ENCODE measurements around the gene PDE8A.

The PDE8A gene, protein sequence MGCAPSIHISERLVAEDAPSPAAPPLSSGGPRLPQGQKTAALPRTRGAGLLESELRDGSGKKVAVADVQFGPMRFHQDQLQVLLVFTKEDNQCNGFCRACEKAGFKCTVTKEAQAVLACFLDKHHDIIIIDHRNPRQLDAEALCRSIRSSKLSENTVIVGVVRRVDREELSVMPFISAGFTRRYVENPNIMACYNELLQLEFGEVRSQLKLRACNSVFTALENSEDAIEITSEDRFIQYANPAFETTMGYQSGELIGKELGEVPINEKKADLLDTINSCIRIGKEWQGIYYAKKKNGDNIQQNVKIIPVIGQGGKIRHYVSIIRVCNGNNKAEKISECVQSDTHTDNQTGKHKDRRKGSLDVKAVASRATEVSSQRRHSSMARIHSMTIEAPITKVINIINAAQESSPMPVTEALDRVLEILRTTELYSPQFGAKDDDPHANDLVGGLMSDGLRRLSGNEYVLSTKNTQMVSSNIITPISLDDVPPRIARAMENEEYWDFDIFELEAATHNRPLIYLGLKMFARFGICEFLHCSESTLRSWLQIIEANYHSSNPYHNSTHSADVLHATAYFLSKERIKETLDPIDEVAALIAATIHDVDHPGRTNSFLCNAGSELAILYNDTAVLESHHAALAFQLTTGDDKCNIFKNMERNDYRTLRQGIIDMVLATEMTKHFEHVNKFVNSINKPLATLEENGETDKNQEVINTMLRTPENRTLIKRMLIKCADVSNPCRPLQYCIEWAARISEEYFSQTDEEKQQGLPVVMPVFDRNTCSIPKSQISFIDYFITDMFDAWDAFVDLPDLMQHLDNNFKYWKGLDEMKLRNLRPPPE

DNA sequence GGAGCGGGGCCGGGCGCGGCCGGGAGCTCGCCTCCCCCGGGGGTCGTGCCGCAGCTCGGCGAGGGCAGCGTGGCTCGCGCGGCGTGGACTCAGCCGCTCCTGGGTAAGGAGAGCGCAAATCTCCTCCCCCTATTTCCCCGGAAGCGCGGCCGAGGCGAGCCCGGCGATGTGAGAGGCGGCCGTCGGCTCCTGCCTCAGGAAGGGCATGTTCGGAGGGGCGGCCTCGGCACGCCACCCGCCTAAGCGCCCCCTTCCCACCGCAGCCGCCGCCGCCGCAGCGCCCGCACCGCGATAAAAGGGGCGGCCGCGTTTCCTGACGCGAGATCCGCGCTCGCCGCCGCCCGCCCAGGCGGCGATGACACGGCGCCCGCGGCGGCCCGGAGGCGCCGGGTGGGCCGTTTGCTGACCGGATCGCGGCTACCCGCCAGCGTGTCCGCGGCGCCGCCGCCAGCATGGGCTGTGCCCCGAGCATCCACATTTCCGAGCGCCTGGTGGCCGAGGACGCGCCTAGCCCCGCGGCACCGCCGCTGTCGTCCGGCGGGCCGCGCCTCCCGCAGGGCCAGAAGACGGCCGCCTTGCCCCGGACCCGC, at the start of gene PDE8A:
Gene PDE8A, plus strand, starts transcription at position 146 of the 590 bp plus-strand sequence. Its CDS starts 307 bp downstream, at position 453.
- peak in 1 of 2 donors; percentile 15 for DNase-seq (ENCODE audit: low read depth in 2 of 2)

DNA sequence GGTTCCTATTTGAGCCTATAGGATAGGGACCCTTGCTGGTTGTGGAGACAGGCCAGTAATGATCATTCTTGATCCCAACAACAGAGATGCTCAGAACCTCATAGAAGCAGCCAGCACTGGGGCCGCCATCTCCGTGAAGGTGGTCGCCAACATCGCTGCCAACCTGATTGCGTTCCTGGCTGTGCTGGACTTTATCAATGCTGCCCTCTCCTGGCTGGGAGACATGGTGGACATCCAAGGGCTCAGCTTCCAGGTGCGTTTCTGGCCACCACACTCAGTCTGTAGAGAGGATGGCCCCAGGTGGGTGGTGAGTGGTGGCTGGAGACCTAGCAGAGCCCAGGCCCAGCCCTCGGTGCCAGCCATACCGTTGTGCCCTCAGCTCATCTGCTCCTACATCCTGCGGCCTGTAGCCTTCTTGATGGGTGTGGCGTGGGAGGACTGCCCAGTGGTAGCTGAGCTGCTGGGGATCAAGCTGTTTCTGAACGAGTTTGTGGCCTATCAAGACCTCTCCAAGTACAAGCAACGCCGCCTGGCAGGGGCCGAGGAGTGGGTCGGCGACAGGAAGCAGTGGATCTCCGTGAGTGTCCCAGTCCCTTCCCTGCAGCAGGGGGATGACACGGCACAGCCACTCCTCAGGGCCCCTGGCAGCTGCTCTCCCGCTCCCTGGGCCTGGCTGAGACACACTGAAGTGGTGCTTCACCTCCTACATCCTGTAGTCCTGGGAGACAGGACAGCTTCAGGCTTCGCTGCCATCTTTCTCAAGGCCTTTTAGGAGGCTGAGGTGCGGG, 46.5 kb upstream of the PDE8A start:
- no peak for DNase-seq (ENCODE audit: low read depth in 2 of 2)

DNA sequence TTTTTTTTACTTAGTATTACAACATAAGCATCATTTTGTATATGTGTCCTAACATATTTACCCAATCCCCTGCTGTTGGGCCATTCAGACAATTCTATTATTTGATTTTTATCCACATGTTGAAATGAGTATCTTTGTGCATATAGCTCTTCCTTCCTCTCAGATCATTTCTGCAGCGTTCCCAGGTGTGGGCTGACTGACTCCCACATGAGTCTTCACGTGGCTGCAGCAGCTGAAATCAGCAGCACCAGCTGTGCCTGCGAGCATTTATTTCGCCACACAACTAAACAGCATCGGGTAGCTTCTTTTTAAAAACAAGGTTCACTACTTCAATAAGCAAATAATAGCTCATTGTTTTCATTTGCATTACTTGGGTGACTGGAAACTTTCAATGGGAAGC, 44.5 kb upstream of the PDE8A start:
- no peak for DNase-seq (ENCODE audit: low read depth in 2 of 2)

DNA sequence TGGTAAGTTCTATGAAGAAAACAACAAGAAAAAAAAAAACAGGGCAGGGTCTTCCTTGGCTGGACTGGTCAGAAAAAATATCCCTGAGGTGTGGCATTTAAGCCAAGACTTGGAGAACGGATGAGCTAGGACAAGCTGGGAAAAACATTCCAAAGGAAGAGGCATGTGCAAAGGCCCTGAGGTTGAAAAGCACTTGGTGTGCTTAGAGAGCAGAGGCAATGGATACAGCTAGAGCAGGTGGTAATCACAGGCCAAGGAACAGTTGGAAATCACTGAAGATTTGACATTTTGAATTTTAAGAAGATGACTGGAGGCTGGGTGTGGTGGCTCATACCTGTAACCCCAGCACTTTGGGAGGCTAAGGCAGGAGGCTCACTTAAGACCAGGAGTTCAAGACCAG, 42.9 kb upstream of the PDE8A start:
- no peak for DNase-seq (ENCODE audit: low read depth in 2 of 2)

DNA sequence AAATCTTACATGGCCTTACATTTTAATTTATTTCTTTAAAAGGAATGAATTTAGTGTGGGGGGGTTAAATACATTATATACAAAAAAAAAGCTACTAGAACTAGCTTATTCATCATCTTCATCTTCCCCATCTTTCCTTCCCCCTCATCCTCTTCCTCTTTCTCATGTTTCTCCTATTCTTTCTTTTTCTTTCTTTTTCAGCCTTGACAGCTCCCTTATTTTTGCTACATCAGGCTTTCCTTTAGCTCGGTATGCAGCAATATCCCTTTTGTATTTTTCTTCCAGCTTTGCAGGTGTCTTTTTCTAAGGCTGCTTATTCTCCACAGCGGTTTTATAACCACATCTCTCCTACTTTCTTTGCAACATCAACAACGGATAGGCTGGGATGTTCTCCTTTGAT, 41.3 kb upstream of the PDE8A start:
- no peak for DNase-seq (ENCODE audit: low read depth in 2 of 2)

DNA sequence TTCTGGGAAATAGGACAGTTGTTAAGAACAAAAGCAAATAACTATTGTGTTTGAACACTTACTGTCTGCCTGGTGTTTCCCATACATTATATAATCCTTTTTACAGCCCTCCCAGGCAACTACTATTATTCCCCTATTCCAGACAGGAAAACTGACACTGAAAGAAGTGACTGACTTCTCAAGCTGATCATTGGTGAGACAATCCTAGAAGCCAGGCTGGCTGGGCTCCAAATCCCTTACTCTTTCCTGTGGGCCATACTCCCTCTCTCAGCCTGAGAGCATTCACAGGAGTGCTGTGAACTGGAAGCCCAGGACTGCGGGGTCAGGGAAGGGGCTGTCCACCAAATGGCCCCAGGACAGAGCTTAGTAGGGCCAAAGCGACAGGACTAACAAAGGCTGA, 39.2 kb upstream of the PDE8A start:
- no peak for DNase-seq (ENCODE audit: low read depth in 2 of 2)

DNA sequence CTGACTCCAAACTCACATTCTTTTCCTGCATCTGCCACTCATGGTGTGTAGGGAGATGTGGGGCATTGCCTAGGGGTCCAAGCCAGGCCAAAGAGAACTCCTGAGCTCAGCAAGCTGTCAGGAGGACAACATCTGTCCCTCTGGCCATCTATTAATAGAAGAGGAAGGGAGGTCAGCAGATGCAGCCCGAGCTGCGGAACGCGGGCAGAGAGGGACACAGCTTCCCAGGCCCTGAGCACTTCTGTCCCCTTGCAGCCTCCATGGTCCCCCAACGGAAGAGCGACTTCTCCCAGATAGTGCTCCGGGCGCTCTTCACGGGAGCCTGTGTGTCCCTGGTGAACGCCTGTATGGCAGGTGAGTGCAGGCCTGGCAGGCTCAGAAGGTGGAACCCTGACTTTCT, 37.3 kb upstream of the PDE8A start:
- DNase-seq (ENCODE audit: low read depth in 2 of 2): no peak

DNA sequence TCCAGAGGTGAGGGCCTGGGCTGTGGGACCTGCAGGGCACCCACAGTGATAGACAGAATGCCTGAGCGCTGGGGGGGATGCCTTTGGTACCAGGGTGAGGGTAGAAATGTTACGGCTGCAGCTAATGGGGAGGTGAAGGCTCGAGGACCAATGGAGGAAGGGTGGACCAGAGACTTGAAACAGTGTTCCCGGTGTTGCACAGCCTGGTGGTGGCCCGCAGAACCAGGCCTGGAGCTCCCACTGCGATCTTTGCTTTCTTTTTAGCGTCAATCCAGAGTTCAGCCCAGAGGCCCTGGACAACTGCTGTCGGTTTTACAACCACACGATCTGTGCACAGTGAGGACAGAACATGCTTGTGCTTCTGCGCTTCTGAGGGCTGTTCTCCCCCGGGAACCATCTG, 36.8 kb upstream of the PDE8A start:
- no peak for DNase-seq (ENCODE audit: low read depth in 2 of 2)

DNA sequence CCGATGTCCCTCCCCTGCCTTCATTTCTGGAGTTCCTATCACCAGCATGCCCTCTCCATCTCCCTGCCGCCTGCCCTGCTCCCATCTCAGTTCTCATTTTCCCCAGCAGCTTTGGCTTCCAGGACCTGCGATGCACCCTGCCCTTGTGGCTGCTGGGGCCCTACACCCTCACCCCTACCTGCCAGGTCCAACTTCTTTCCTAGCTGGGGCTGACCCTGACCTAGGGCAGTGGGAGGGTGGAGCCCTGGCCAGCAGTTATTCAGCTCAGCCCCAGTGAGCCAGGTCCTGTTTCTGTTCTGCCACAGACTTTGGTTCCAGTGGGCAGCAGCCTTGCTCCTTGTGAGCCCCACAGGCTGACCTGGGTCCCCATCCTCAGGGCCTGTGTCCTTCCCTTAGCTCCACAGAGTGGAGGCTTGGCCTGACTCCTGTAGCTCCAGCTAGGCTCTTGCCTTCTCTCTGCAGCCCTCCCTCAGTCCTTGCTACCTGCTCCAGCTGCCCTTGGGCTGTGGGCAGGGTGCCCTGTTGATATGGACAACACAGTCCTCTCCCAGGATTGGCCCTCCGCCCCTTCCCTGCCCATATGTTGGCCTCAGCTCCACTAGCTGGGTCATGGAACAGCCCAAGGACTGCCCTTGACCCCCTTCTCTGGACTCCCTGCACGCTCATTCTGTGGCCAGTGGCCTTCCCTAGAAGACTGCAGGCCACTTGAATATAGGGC, 34.7 kb upstream of the PDE8A start:
- no peak for DNase-seq (ENCODE audit: low read depth in 2 of 2)

DNA sequence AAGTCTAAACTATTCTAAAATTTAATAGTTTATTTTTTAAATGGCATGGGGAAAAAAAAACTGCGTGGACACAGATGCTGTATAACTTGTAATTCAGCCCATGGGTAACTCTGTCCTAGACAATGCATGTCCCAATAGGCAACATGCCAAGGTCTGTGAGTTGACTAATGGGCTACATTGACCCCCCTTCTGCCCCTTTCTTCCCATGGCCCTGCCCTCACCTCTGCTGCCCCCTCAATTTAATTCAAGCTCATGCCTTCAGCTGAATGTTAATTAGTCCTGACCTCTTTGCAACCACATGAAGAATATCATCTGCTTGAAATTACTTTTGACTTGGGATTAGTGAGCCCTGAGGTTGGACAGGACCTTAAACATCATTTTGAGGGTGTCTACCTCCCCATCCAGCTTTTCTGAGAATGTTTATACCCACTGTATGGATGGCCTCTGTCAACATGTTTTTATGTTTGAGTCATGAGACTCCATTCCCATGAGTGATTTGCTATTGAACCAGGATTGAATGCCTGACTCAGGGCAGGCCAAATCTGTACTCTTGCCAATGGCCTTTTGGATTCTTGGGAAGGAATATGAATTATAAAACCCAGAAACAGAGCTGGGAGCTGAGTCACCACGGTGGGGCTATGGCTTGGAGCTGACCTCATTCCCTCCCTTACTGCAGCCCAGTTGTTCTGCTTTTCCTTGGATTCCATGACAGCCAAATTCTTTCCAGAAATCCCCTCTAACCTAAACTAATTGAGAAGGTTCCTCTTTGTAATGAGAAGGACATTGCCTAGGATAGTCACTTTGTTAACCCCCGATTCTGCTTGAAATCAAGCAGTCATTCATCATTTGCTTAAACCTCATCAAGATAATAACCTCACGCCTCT, 33.5 kb upstream of the PDE8A start:
- no peak for DNase-seq (ENCODE audit: low read depth in 2 of 2)

DNA sequence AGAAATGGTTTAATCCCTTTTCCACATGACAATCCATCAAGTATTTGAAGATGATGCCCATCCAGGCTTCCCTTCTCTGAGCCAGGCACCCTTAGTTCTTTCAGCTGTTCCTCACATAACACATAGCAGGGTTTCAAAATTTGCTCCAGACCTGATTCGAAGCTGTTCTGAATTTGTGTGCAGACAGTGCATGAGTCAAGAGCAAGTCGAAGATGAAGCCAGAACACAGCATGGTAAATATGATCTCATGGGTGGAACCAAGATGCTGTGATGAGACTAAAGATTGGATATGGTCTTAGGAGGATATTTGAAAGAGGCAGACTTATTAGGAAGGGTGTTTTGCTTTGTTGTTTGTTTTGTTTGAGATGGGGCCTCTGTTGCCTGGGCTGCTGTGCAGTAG, 32.6 kb upstream of the PDE8A start:
- no peak for DNase-seq (ENCODE audit: low read depth in 2 of 2)

DNA sequence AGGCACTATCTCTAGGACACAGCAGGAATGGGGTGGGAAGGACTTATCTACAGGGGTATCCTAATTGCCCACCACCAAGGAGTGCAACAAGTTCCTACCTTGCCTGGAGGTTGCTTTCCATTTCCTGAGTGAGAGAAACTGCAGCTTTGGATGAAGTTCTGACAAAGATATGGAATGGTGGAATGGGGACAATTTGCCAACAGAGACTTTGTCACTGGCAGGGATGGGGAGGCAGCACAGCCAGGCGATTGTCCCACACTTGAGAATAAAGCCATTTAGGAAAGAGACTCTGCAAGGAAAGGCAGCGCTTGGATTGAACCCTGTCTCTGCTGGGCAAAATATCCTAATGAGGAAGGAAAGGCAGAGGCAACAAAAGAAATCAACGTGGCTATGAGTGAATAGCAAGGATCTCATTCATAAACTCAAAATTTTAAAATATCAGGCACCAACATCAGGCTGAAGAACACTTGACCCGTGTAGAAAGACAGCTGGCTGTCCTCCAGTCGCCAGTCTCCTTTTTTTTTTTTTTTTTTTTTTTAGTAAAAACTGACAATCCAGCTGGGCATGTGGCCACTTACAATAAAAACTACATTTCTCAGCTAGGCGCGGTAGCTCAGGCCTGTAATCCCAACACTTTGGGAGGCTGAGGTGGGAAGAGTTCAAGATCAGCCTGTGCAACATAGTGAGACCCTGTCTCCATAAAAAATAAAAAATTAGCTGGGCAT, 31.6 kb upstream of the PDE8A start:
- no peak for DNase-seq (ENCODE audit: low read depth in 2 of 2)

DNA sequence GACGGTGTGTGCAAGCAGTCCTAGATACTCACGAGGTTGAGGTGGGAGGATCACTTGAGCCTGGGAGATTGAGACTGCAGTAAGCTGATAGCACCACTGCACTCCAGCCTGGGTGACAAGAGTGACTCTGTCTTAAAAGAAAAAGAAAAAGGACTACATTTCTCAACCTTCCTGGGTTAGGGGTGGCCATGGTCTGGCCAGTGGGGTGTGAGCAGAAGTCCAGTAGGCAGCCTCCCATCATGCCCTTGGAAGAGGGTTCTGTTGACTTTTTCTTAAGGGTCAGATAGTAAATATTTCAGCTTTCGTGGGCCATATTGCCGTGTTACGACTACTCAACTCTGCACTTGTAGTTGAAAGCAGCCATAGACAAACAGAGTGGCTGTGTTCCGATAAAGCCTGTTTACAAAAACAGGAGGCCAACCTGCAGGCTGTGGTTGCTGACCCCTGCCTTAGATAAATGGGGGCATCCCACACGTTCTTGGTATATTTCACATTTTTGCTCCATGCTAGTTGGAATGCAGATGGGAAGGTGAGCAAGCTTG, 31.0 kb upstream of the PDE8A start:
- DNase-seq (ENCODE audit: low read depth in 2 of 2): no peak

DNA sequence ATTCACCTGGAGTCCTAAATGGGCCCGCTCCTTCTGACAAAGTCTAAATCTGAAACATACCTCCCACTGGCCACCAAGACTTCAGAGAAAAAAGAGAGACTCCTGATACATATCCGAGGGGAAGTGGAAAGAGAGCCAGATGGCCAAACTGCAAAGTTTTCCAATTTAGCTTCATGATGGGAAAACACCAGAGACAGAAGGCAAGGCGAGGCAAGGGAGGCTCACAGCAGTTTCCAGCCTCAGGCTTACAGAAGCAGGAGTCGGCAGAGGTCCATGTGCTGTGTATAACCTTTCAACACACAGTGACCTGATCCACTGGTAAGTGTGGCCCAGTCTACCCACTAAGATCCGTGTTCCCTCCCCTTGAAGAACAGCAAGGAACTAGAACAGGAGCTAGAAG, 29.9 kb upstream of the PDE8A start:
- no peak for DNase-seq (ENCODE audit: low read depth in 2 of 2)

DNA sequence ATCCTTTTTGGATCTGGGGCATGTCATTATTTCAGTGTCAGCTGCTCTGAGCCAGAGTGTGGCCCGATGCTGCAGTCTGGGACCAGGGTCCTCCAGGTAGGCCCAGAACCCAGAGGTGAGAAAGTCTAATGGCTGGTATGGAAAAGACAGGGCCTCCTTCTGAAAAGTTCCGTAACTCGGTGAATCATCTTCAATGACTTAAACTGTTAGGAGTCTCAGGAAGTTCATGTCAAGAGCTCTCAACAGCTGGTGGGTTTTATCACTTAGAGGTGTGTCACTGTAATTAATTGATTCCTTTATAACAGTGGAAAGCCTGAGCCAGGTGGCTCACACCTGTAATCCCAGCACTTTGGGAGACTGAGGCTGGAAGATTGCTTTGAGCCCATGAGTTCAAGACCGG, 28.5 kb upstream of the PDE8A start:
- no peak for DNase-seq (ENCODE audit: low read depth in 2 of 2)

DNA sequence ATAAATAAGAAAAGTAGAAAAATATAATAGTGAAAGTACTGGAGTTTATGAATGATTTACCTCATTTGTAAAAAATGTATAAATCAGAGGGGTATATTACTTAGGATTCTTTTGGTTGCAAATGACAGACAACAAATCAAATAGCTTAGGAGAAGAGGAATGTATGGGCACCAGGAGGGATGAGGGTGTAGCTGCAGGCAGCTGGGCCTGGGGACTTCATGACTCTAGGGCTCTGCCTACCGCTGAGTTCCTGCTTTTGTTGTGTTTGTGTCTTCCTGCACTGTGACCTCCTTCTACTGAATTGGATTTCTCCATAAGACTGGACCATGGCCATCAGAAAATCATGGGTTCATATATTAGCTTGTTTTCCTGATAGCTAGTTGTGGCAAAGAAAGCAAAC, 27.9 kb upstream of the PDE8A start:
- no peak for DNase-seq (ENCODE audit: low read depth in 2 of 2)

DNA sequence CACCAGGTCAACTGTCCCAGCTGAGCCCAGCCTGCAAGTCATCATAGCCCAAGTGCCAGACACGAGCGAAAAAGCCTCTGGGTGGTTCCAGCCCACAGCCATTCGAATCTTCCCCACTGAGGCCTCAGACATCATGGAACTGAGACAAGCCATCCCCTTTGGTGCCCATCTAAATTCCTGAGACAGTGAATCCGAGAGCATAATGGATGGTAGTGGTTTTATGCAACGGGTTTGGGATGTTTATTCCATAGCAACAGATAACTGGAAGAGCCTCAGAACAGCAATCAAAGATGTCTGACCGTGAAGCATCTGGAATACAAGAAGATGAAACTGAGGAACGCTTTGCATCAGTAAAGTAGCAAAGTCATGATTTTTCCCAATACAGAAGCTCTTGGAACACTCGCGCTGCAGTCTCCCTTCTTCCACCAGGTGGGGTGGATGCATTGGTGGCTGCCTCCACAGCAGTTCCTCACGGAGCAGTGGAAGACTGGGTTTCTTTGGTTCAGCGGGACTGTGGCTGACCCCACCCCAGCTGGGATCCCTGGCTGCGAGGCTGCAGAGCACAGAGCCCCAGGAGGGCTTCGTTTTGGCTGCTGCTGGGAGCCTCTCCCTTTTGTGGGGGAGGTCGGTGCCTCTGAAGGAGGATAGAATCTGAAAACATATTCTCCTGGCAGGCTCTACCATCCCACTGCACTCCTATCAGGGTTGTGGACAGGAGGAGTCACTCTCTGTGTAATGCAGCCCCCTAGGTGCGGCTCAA, 26.4 kb upstream of the PDE8A start:
- DNase-seq (ENCODE audit: low read depth in 2 of 2): peak in 1 of 2 donors; percentile 23

DNA sequence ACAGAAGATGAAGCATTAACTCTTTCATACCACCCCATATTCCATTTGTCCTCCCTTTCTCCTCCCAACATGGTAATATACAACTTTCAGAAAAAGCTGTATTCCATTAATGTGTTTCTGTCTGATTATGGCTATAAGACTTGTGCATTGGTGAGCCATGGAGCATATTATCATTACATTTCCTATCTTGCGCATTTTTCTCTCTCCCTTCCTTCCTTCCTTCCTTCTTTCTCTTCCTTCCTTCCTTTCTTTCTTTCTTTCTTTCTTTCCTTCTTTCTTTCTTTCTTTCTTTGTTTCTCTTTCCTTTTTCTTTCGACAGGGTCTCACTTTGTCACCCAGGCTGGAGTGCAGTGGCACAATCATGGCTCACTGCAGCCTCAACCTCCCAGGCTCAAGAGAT, 25.5 kb upstream of the PDE8A start:
- no peak for DNase-seq (ENCODE audit: low read depth in 2 of 2)

Data from stimulated activated CD8-positive, alpha-beta memory T cell treated with anti-CD3 and anti-CD28 coated beads, Interleukin-7, amount 100 ng/mL, for 1 hour (primary cell).